Coronary artery (tissue), 2 donors: ENCODE data around the gene FLT1.

Experiments
- DNase-seq: peaks from one replicate; pipeline ENCODE4 v3.0.0-alpha.2; 2017; ENCODE audit warnings: low spot score
- H3K27ac ChIP-seq, 2 donors: fragments of 200-600 bp; sonication (generic); one replicate each; pipeline ENCODE4 v1.5.1; 2016 to 2019
- H3K4me3 ChIP-seq: fragments of 200-600 bp; sonication (generic); 2 replicates; pipeline ENCODE4 v1.5.1; 2016; ENCODE audit warnings: mild to moderate bottlenecking, moderate library complexity
- CTCF ChIP-seq: fragments of 200-600 bp; sonication (generic); IDR thresholded peaks from one replicate; pipeline ENCODE4 v1.5.1; 2019; ENCODE audit warnings: antibody characterized with exemption

FLT1 gene

DNA sequence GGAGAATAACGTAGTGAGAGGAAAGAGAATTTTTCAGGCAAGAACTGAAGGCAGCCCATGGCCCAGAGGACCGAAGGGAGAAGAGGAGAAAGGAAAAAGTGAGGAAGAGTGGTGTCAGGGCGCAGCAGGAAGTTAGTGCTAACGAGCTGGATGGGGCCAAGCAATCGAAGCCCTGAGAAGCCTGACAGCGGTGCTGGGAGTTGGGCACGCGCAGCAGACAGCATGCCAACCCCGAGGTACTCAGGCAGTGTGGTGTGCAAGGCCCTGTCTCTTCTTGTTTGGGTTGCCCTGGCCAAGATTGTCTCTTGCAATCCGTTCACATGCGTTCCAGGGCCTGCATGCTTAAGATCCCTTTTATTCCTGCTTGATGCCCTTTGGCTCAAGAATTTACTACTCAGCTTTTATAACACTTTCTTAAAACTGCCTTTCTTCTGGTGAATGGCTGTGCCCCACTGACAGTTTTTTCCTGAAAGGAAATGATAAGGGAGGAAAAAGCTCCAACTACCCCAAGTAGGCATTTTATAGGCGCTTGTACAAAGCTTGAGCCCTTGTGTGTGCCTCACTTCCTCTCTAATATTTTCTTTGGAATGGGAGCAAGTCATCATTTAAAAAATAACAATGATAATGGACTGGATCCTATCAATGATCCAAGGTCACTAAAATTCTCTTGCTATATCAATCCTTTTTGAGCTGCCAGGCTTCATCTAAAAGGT lies 115.4 kb downstream of the FLT1 start:
- no peak overlapping the region for H3K4me3 ChIP-seq
- no peak for TF ChIP-seq CTCF
- no peak for DNase-seq
- no peak overlapping the region for H3K27ac ChIP-seq

- DNase-seq = no peak
- no peak for TF ChIP-seq CTCF
- Histone ChIP-seq H3K27ac (no peak overlapping the region), H3K4me3 (no peak overlapping the region)
These were observed 118.3 kb downstream of the FLT1 start for GRCh38 chr13:28376604-28377003.

- H3K4me3 ChIP-seq = no peak overlapping the region
- TF ChIP-seq CTCF = no peak
- DNase-seq = no peak
- H3K27ac ChIP-seq = no peak overlapping the region
These were observed 119.5 kb downstream of the FLT1 start for GRCh38 chr13:28375250-28375930.

GRCh38 chr13:28373810-28374209 lies 121.1 kb downstream of the FLT1 start:
- no peak overlapping the region for H3K4me3 ChIP-seq
- DNase-seq = no peak
- no peak for TF ChIP-seq CTCF

DNA sequence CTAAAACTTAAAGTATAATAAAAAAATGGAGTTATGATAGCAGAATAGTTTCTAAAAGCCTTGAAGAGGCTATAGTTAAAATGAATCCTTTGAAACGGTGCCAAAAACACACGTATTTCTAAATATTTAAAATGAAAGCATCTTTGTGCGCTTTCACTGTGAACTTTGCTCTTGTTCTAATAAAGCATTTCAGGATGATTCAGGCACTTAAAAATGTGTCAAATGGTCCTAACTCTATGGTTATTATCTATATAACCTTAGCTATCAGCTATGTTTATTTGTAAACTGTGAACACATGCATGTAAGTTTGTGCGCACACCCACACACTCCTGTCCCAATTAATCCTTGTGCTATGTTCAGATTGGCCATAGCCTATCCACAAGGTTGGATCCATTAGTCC lies 124.5 kb downstream of the FLT1 start:
- Histone ChIP-seq H3K4me3 (no peak overlapping the region), H3K27ac (no peak overlapping the region)
- DNase-seq = no peak
- no peak for TF ChIP-seq CTCF

More at GRCh38 chr13:28373810-28374209, 121.1 kb downstream of the FLT1 start:
- H3K27ac ChIP-seq = no peak overlapping the region

DNA sequence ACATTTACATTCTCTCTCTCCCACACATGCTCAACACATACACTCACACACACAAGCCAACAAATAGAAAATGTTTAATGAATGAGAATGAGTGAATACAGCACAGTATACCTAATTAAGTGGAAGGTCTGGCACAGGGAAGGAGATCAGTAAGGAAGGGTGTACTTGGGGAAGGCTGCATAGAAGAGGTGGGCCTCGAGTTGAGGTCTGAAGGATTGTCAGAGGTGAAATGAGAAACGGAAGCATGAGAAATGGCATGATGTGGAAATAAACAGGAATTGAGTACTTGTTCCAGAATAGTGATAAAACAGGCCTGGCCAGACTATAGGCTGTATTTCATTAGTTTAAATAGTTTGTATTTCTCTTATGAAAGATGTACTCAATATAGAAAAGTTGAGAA lies 136.2 kb downstream of the FLT1 start:
- no peak overlapping the region for H3K4me3 ChIP-seq
- TF ChIP-seq CTCF = no peak
- H3K27ac ChIP-seq = no peak overlapping the region
- no peak for DNase-seq

GRCh38 chr13:28357911-28358433 lies 137.0 kb downstream of the FLT1 start:
- TF ChIP-seq CTCF = no peak
- no peak for DNase-seq
- H3K27ac ChIP-seq = no peak overlapping the region

More at GRCh38 chr13:28357911-28358433, 137.0 kb downstream of the FLT1 start:
- H3K4me3 ChIP-seq = no peak overlapping the region
